Keratinocyte (primary cell): ENCODE measurements around the gene TAF1D.

Experiments used
- EZH2 ChIP-seq: IDR thresholded peaks from one replicate; pipeline ENCODE4 v1.6.1; 2012; ENCODE audit warnings: inconsistent platforms, mild to moderate bottlenecking, low read length, moderate library complexity
- TF ChIP-seq, protein P1 (sequence below), 3 experiments: IDR thresholded peaks in 1 of 3; conservative IDR thresholded peaks in 1 of 3; optimal IDR thresholded peaks in 1 of 3; 2 replicates in 2 of 3; 3 replicates in 1 of 3; pipeline versions ENCODE3 to v1.5.1; 2011; ENCODE audit warnings: low read length in 3 of 3, mild to moderate bottlenecking in 3 of 3, moderate library complexity in 2 of 3, control low read depth in 1 of 3, inconsistent platforms in 1 of 3; ENCODE audit not compliant: insufficient read depth in 2 of 3; ENCODE audit errors: extremely low read depth in 1 of 3

DNA sequence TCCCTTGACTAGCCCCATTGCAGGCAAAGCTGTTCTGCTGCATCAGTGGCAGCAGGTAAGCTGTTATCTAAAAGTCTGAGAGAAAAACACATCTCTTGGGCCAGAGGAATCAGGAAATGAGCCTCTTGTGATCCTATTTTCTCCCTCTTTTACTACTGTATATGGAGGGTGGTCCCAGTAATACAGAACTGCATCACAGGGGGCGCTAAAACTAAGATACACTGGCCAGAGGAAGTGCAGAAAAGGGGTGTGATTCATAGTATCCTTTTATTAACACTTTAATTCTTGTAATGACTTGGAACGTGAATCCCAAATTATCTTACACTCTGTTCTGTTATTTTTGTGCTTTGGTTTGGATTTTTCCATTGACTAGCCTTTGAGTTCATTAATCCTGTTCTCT, 34.0 kb upstream of the TAF1D start:
- TF ChIP-seq, protein P1, sequence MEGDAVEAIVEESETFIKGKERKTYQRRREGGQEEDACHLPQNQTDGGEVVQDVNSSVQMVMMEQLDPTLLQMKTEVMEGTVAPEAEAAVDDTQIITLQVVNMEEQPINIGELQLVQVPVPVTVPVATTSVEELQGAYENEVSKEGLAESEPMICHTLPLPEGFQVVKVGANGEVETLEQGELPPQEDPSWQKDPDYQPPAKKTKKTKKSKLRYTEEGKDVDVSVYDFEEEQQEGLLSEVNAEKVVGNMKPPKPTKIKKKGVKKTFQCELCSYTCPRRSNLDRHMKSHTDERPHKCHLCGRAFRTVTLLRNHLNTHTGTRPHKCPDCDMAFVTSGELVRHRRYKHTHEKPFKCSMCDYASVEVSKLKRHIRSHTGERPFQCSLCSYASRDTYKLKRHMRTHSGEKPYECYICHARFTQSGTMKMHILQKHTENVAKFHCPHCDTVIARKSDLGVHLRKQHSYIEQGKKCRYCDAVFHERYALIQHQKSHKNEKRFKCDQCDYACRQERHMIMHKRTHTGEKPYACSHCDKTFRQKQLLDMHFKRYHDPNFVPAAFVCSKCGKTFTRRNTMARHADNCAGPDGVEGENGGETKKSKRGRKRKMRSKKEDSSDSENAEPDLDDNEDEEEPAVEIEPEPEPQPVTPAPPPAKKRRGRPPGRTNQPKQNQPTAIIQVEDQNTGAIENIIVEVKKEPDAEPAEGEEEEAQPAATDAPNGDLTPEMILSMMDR (optimal IDR thresholded peaks at IDR 0.05 in 1 of 3, IDR thresholded peaks at IDR 0.05 in 1 of 3, conservative IDR thresholded peaks at IDR 0.05 in 1 of 3; ENCODE audit: extremely low read depth in 1 of 3, insufficient read depth in 2 of 3, low read length in 3 of 3) = peak in 2 of 3 experiments; percentile 8 to 12
- TF ChIP-seq EZH2 = no peak
